ENCODE data around the gene B3GNT5.

GRCh38 chr3:183210341-183210740 lies 42.7 kb upstream of the B3GNT5 start:
- TF ChIP-seq, protein P1, sequence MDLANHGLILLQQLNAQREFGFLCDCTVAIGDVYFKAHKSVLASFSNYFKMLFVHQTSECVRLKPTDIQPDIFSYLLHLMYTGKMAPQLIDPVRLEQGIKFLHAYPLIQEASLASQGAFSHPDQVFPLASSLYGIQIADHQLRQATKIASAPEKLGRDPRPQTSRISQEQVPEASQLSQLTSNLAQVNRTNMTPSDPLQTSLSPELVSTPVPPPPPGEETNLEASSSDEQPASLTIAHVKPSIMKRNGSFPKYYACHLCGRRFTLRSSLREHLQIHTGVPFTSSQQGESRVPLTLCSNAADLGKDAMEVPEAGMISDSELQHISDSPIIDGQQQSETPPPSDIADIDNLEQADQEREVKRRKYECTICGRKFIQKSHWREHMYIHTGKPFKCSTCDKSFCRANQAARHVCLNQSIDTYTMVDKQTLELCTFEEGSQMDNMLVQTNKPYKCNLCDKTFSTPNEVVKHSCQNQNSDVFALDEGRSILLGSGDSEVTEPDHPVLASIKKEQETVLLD (IDR thresholded peaks at IDR 0.05): no peak
- TF ChIP-seq ZNF175 (CRISPR knock-in tag; IDR thresholded peaks at IDR 0.05; ENCODE audit: low read depth): no peak
- TF ChIP-seq CTCF (IDR thresholded peaks at IDR 0.05 in 2 of 3, conservative IDR thresholded peaks at IDR 0.05 in 1 of 3; ENCODE audit: insufficient read depth in 2 of 3, low read depth in 1 of 3, low read length in 3 of 3): no peak
- TF ChIP-seq NRF1 (conservative IDR thresholded peaks at IDR 0.05 in 1 of 2, IDR thresholded peaks at IDR 0.05 in 1 of 2): no peak
- no peak for TF ChIP-seq RAD21 (CRISPR knock-in tag; conservative IDR thresholded peaks at IDR 0.05 in 1 of 2, IDR thresholded peaks at IDR 0.05 in 1 of 2)
